PC-3 (cell line): ENCODE data around the gene TMEM121B. TPM values are rescaled to one million over a fixed set of nuclear protein-coding genes. Genes with fewer than 3 reads are reported as not detected.

Experiments
- ATAC-seq: fragments of 200-7000 bp; cut with Tn5 transposase; 2 replicates; pipeline ENCODE4 v1.9.1; 2020; ENCODE audit warnings: mild to moderate bottlenecking, moderate library complexity
- BruUV-seq: library from RNA; stranded (reverse); fragments of 400-500 nt; replicated peaks from 2 replicates; lab custom pipeline; 2021; lab: Mats Ljungman, UMichigan
- CTCF ChIA-PET: fragments of 300-600 bp; sonication (Branson Sonifier 250); formaldehyde crosslinking; loops from one replicate; lab custom pipeline; 2022; ENCODE audit warnings: antibody characterized with exemption; lab: Charles Lee
- POLR2A ChIA-PET: fragments of 300-600 bp; sonication (Branson Sonifier 250); formaldehyde crosslinking; loops from one replicate; lab custom pipeline; 2022; ENCODE audit warnings: antibody characterized with exemption; ENCODE audit not compliant: unreplicated experiment; lab: Charles Lee
- DNase-seq: peaks from one replicate; pipeline ENCODE4 v3.0.0-alpha.2; 2015
- H2AFZ ChIP-seq: fragments of 300-600 bp; sonication (generic); 2 replicates; pipeline ENCODE4 v1.6.0; 2016; ENCODE audit warnings: antibody characterized with exemption, low read length
- H3F3A ChIP-seq: fragments of 300-600 bp; sonication (generic); one replicate; pipeline ENCODE4 v1.6.0; 2017; ENCODE audit warnings: antibody characterized with exemption, low read length, control low read depth, mild to moderate bottlenecking; ENCODE audit not compliant: unreplicated experiment
- H3K27ac ChIP-seq: fragments of 300-600 bp; sonication (generic); 2 replicates; pipeline ENCODE4 v1.5.1; 2016; ENCODE audit warnings: mild to moderate bottlenecking, low read length
- H3K27me3 ChIP-seq: fragments of 300-600 bp; sonication (generic); 2 replicates; pipeline ENCODE4 v1.6.1; 2016; ENCODE audit warnings: low read length, mixed read lengths
- H3K36me3 ChIP-seq: fragments of 300-600 bp; sonication (generic); 2 replicates; pipeline ENCODE4 v1.6.1; 2016; ENCODE audit warnings: low read depth, mixed run types, low read length, mixed read lengths
- H3K4me1 ChIP-seq: fragments of 300-600 bp; sonication (generic); 2 replicates; pipeline ENCODE4 v1.5.1; 2016; ENCODE audit warnings: low read length; ENCODE audit not compliant: insufficient read depth
- H3K4me2 ChIP-seq: fragments of 300-600 bp; sonication (generic); 2 replicates; pipeline ENCODE4 v1.6.0; 2016; ENCODE audit warnings: low read length
- H3K4me3 ChIP-seq: fragments of 300-600 bp; sonication (generic); 2 replicates; pipeline ENCODE4 v1.5.1; 2016; ENCODE audit warnings: mild to moderate bottlenecking, low read length, mixed read lengths
- H3K79me2 ChIP-seq: fragments of 300-600 bp; sonication (generic); 2 replicates; pipeline ENCODE4 v1.6.1; 2017; ENCODE audit warnings: low read length, mixed read lengths
- H3K9ac ChIP-seq: fragments of 300-600 bp; sonication (generic); 2 replicates; pipeline ENCODE4 v1.6.0; 2016; ENCODE audit warnings: mild to moderate bottlenecking, low read length
- H3K9me2 ChIP-seq: fragments of 300-600 bp; sonication (generic); replicated peaks from 2 replicates; pipeline ENCODE4 v1.6.1; 2016; ENCODE audit warnings: mixed run types, low read length, mixed read lengths
- H3K9me3 ChIP-seq: fragments of 300-600 bp; sonication (generic); 2 replicates; pipeline ENCODE4 v1.6.1; 2016; ENCODE audit warnings: low read length, mixed read lengths
- H4K20me1 ChIP-seq: fragments of 300-600 bp; sonication (generic); 2 replicates; pipeline ENCODE4 v1.6.1; 2016; ENCODE audit warnings: low read length, mixed read lengths
- EZH2 ChIP-seq: fragments of 300-600 bp; sonication (generic); IDR thresholded peaks from one replicate; pipeline ENCODE4 v1.6.1; 2017; ENCODE audit warnings: antibody characterized with exemption, mild to moderate bottlenecking, low read length; ENCODE audit not compliant: unreplicated experiment
- EZH2phosphoT487 ChIP-seq: fragments of 300-600 bp; sonication (generic); IDR thresholded peaks from 2 replicates; pipeline ENCODE4 v1.6.1; 2018; ENCODE audit warnings: mild to moderate bottlenecking, antibody characterized with exemption, low read length, borderline replicate concordance
- intact Hi-C: fragments of 100-400 bp; cut with micrococcal nuclease; formaldehyde crosslinking; loops from 2 replicates; pipeline ENCODE4 v1.9.0; 2023
- total RNA-seq: library from RNA; depleted of rRNA; stranded (reverse); fragments of >200 nt; gene quantifications from 2 replicates; pipeline ENCODE4 v1.2.3, GENCODE V29; 2014
- TF ChIP-seq, protein P1 (sequence below): fragments of 300-600 bp; sonication (generic); conservative IDR thresholded peaks from 2 replicates; pipeline ENCODE4 v1.5.1; 2017; ENCODE audit warnings: antibody characterized with exemption, low read depth, mild to moderate bottlenecking, low read length

Gene TMEM121B
- total RNA-seq, 1 experiment from 2014 or later, result 0.11 TPM

DNA sequence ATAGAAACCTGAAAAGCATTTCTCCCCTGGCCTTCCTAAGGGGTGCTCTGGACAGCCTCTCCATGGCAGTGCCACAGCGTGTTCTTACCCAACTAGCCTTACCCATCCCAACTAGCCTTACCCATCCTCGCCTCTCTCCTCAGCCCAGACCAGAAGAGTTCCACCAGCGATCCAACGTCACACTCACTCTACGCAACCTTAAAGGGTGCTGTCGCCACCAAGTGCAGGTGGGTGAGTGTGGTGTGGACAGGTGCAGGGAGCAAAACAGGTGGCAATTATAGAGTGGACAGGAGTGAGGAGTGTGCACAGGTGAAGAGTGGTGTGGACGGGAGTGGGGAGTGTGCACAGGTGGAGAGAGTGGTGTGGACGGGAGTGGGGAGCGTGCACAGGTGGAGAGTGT, 17.8 kb downstream of the TMEM121B start:
- CTCF ChIA-PET, result no interaction called here
- H3K4me2 ChIP-seq, result no peak overlapping the region
- H3K36me3 ChIP-seq, result no peaks in the 10 kb centered on the region
- intact Hi-C loops, result no loop called here
- TF ChIP-seq EZH2phosphoT487, result no peak
- TF ChIP-seq, protein P1, sequence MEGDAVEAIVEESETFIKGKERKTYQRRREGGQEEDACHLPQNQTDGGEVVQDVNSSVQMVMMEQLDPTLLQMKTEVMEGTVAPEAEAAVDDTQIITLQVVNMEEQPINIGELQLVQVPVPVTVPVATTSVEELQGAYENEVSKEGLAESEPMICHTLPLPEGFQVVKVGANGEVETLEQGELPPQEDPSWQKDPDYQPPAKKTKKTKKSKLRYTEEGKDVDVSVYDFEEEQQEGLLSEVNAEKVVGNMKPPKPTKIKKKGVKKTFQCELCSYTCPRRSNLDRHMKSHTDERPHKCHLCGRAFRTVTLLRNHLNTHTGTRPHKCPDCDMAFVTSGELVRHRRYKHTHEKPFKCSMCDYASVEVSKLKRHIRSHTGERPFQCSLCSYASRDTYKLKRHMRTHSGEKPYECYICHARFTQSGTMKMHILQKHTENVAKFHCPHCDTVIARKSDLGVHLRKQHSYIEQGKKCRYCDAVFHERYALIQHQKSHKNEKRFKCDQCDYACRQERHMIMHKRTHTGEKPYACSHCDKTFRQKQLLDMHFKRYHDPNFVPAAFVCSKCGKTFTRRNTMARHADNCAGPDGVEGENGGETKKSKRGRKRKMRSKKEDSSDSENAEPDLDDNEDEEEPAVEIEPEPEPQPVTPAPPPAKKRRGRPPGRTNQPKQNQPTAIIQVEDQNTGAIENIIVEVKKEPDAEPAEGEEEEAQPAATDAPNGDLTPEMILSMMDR, result no peak
- no peak for TF ChIP-seq EZH2
- no peaks in the 10 kb centered on the region for H3K79me2 ChIP-seq
- no peak overlapping the region for H3K4me3 ChIP-seq
- no peaks in the 10 kb centered on the region for H3K9me3 ChIP-seq
- H3K9ac ChIP-seq, result no peak overlapping the region
- no peaks in the 10 kb centered on the region for H3K27me3 ChIP-seq
- no peaks in the 10 kb centered on the region for H4K20me1 ChIP-seq
- no peak overlapping the region for H3K27ac ChIP-seq
- ATAC-seq (no peak), DNase-seq (no peak)
- no TSS peak for BruUV-seq
- no peaks in the 10 kb centered on the region for H3K9me2 ChIP-seq
- POLR2A ChIA-PET, result no interaction called here
- H2AFZ ChIP-seq, result no peak overlapping the region
- no peaks in the 10 kb centered on the region for H3K4me1 ChIP-seq
- no peaks in the 10 kb centered on the region for H3F3A ChIP-seq

DNA sequence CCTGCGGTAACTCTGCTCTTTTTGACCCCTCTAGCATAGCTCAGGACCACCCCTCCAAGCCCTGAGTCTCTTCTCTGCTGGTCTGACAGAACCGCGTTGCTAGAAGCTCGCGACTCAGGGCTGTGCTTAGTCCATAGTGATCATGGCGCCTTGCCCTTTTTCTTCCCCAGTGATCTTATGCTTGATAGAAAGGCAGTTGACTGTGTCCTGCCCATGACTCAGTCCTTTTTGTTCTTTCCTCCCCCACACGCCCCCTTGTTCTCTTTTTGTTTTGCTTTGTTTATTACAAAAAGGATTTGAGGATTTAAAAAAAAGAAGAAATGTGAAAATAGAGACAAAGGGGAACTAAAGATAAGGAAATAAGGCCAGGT, 18.9 kb downstream of the TMEM121B start:
- ChIA-PET POLR2A (no interaction called here), CTCF (interaction anchor here (0.6 kb wide), 1 partner anchor 48 kb away, joined by 5 read pairs; no protein-coding TSS in a partner anchor)
- Histone ChIP-seq H3K4me2 (no peak overlapping the region), H3K79me2 (no peaks in the 10 kb centered on the region), H3K36me3 (no peaks in the 10 kb centered on the region), H3K27ac (no peak overlapping the region), H3K9me2 (no peaks in the 10 kb centered on the region), H3F3A (no peaks in the 10 kb centered on the region), H3K9me3 (no peaks in the 10 kb centered on the region), H4K20me1 (no peaks in the 10 kb centered on the region), H3K4me1 (no peaks in the 10 kb centered on the region), H3K27me3 (no peaks in the 10 kb centered on the region), H2AFZ (no peak overlapping the region), H3K9ac (no peak overlapping the region), H3K4me3 (no peak overlapping the region)
- TF ChIP-seq, protein P1, result no peak
- TF ChIP-seq EZH2phosphoT487 (no peak), EZH2 (no peak)
- intact Hi-C loops, result no loop called here
- DNase-seq (no peak), ATAC-seq (no peak)
- BruUV-seq, result no TSS peak

DNA sequence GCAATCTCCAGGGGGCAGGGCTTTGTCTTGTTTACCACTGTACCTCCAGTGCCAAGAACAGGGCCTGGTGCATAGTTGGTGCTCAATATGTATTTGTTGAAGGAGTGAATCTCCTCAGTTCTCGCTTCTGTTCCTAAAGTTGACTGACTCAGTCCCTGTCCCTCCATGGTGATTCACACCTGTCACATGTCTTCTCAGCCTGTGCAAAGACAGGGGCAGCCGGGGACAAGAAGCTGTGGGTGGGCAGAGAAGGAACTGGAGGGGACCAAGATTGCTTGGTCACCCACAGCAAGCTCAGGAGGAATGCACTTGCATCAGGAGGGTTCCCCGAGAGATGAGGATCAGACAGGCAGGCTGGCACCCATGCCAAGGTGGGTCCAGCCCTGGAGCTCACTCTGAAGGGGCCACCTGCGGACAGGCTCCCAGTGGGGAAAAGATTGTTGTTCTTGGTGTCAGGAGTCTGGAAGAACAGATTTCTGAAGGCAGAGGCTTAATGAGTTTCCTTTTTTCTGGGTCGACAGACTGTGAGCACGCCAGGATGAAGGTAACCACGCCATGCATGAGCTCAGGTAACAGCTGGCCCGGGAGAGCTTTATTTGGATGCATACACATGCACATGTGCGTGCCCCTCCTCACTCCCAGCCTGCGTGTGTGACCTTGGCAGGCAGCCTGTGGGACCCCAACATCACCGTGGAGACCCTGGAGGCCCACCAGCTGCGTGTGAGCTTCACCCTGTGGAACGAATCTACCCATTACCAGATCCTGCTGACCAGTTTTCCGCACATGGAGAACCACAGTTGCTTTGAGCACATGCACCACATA, 19.5 kb downstream of the TMEM121B start:
- no peaks in the 10 kb centered on the region for H3K9me3 ChIP-seq
- DNase-seq, result no peak
- H3K36me3 ChIP-seq, result no peaks in the 10 kb centered on the region
- H4K20me1 ChIP-seq, result no peaks in the 10 kb centered on the region
- TF ChIP-seq, protein P1, result no peak
- TF ChIP-seq EZH2phosphoT487 (no peak), EZH2 (no peak)
- H3K27ac ChIP-seq, result no peak overlapping the region
- POLR2A ChIA-PET, result no interaction called here
- H3F3A ChIP-seq, result no peaks in the 10 kb centered on the region
- no TSS peak for BruUV-seq
- no peaks in the 10 kb centered on the region for H3K27me3 ChIP-seq
- no peak overlapping the region for H3K4me3 ChIP-seq
- H3K9ac ChIP-seq, result no peak overlapping the region
- intact Hi-C loops, result no loop called here
- no peak for ATAC-seq
- H3K4me1 ChIP-seq, result no peaks in the 10 kb centered on the region
- no peaks in the 10 kb centered on the region for H3K9me2 ChIP-seq
- CTCF ChIA-PET, result interaction anchor here (0.6 kb wide), 1 partner anchor 49 kb away, joined by 5 read pairs; no protein-coding TSS in a partner anchor
- H3K4me2 ChIP-seq, result no peak overlapping the region
- no peaks in the 10 kb centered on the region for H3K79me2 ChIP-seq
- H2AFZ ChIP-seq, result no peak overlapping the region
